Hepatocyte (in vitro differentiated cells): ENCODE data around the gene GADD45B. TPM values are rescaled to one million over a fixed set of nuclear protein-coding genes. Genes with fewer than 3 reads are reported as not detected.

ENCODE experiments used
- DNase-seq: peaks from one replicate; pipeline ENCODE4 v3.0.0-alpha.2; 2016; ENCODE audit warnings: low spot score
- H2AFZ ChIP-seq: fragments of 200-600 bp; sonication (generic); 2 replicates; pipeline ENCODE4 v1.6.0; 2016; ENCODE audit warnings: antibody characterized with exemption, mild to moderate bottlenecking
- H3K27ac ChIP-seq: fragments of 200-600 bp; sonication (generic); 2 replicates; pipeline ENCODE4 v1.5.1; 2016; ENCODE audit warnings: mild to moderate bottlenecking
- H3K27me3 ChIP-seq: fragments of 200-600 bp; sonication (generic); 2 replicates; pipeline ENCODE4 v1.6.1; 2016
- H3K36me3 ChIP-seq: fragments of 200-600 bp; sonication (generic); replicated peaks from 2 replicates; pipeline ENCODE4 v1.5.1; 2016; ENCODE audit warnings: low read depth; ENCODE audit not compliant: insufficient read depth
- H3K4me1 ChIP-seq: fragments of 200-600 bp; sonication (generic); 2 replicates; pipeline ENCODE4 v1.5.1; 2016; ENCODE audit warnings: mild to moderate bottlenecking, moderate library complexity; ENCODE audit not compliant: insufficient read depth
- H3K4me2 ChIP-seq: fragments of 200-600 bp; sonication (generic); 2 replicates; pipeline ENCODE4 v1.6.0; 2016
- H3K4me3 ChIP-seq: fragments of 200-600 bp; sonication (generic); 2 replicates; pipeline ENCODE4 v1.5.1; 2016; ENCODE audit warnings: mild to moderate bottlenecking
- H3K79me2 ChIP-seq: fragments of 200-600 bp; sonication (generic); 2 replicates; pipeline ENCODE4 v1.6.0; 2017; ENCODE audit warnings: mild to moderate bottlenecking
- H3K9me2 ChIP-seq: fragments of 200-600 bp; sonication (generic); replicated peaks from 2 replicates; pipeline ENCODE4 v1.6.0; 2017; ENCODE audit warnings: mild to moderate bottlenecking; ENCODE audit not compliant: insufficient read depth
- H3K9me3 ChIP-seq: fragments of 200-600 bp; sonication (generic); 2 replicates; pipeline ENCODE4 v1.5.1; 2016; ENCODE audit warnings: low read depth, mild to moderate bottlenecking
- H4K20me1 ChIP-seq: fragments of 200-600 bp; sonication (generic); 2 replicates; pipeline ENCODE4 v1.6.0; 2016; ENCODE audit warnings: mild to moderate bottlenecking; ENCODE audit not compliant: insufficient read depth, poor library complexity, severe bottlenecking
- CTCF ChIP-seq: fragments of 200-600 bp; sonication (generic); IDR thresholded peaks from 2 replicates; pipeline ENCODE4 v1.5.1; 2016; ENCODE audit warnings: antibody characterized with exemption, mild to moderate bottlenecking; ENCODE audit not compliant: poor library complexity
- EZH2 ChIP-seq: fragments of 200-600 bp; sonication (generic); IDR thresholded peaks from 2 replicates; pipeline ENCODE4 v1.6.1; 2016; ENCODE audit warnings: antibody characterized with exemption, mild to moderate bottlenecking, borderline replicate concordance
- EZH2phosphoT487 ChIP-seq: fragments of 200-600 bp; sonication (generic); IDR thresholded peaks from one replicate; pipeline ENCODE4 v1.6.1; 2018; ENCODE audit warnings: antibody characterized with exemption, mild to moderate bottlenecking, low read depth, moderate library complexity; ENCODE audit not compliant: unreplicated experiment, severe bottlenecking
- WGBS: methylation state at CpG from one replicate; pipeline ENCODE4 v1.1.6; 2016; ENCODE audit warnings: low lambda C conversion rate; ENCODE audit errors: missing lambda C conversion rate; 5-methylcytosine and 5-hydroxymethylcytosine counted together
- polyA plus RNA-seq: library from polyadenylated mRNA; unstranded; fragments of >200 nt; fragmentation: Nextera tagmentation; extraction: Ambion mirVana; gene quantifications from 2 replicates; pipeline ENCODE4 v1.2.1, GENCODE V29; 2016
- total RNA-seq: library from RNA; depleted of rRNA; stranded (reverse); fragments of >200 nt; gene quantifications from 2 replicates; pipeline ENCODE4 v1.2.3, GENCODE V29; 2014

GADD45B gene
- total and polyA plus RNA-seq, 2 experiments from 2014 or later: 126 to 229 TPM

GRCh38 chr19:2434267-2434666 is 41.7 kb upstream of the GADD45B start:
- Histone ChIP-seq H3K9me2 (no peaks in the 10 kb centered on the region), H3K79me2 (no peaks in the 10 kb centered on the region), H2AFZ (no peak overlapping the region), H3K4me2 (no peak overlapping the region), H3K4me1 (no peaks in the 10 kb centered on the region), H3K27ac (no peak overlapping the region), H4K20me1 (no peaks in the 10 kb centered on the region), H3K4me3 (no peak overlapping the region), H3K36me3 (no peaks in the 10 kb centered on the region), H3K27me3 (no peaks in the 10 kb centered on the region), H3K9me3 (no peaks in the 10 kb centered on the region)
- DNase-seq: no peak
- TF ChIP-seq CTCF (no peak), EZH2phosphoT487 (no peak), EZH2 (no peak)
- WGBS: over 99% methylated on average over 21 of the region's 22 CpGs

DNA sequence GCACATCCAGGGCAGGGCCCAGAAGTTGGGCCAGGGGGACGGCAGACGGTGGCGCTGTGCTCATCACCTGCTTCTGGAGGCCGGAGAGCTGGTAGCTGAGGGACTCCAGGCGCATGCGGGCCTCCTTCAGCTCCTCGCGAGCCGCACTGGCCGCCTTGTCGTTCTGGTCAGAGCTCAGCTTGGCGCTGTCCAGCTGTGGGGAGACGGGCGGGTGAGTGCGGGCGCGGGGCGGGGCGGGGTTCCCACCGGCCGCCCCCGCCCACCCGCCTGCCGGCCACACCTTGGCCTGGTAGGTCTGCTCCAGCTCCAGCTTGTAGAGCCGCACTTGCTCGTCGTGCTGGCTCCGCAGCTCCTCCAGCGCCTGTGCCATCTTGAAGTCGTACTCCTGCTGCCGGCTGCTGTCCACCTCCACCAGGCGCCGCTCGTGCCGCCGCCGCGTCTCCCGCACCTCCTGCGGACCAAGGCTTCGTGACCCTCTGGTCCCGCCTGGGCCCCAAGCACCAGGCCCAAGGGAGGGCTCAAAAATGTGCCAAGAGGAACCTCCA is 41.1 kb upstream of the GADD45B start:
- TF ChIP-seq CTCF: no peak
- Histone ChIP-seq H3K27ac (no peak overlapping the region), H2AFZ (no peak overlapping the region), H3K4me2 (no peak overlapping the region), H3K27me3 (no peaks in the 10 kb centered on the region), H3K36me3 (no peaks in the 10 kb centered on the region), H3K4me1 (no peaks in the 10 kb centered on the region), H3K4me3 (no peak overlapping the region), H3K9me3 (no peaks in the 10 kb centered on the region), H3K79me2 (no peaks in the 10 kb centered on the region), H4K20me1 (no peaks in the 10 kb centered on the region), H3K9me2 (no peaks in the 10 kb centered on the region)
- no peak for DNase-seq
- WGBS: 98% methylated on average over 26 of the region's 42 CpGs

- Histone ChIP-seq H3K27me3 (no peaks in the 10 kb centered on the region), H3K4me3 (no peak overlapping the region), H2AFZ (no peak overlapping the region), H3K4me1 (no peaks in the 10 kb centered on the region), H3K36me3 (no peaks in the 10 kb centered on the region), H3K4me2 (no peak overlapping the region), H4K20me1 (no peaks in the 10 kb centered on the region), H3K9me2 (no peaks in the 10 kb centered on the region), H3K27ac (no peak overlapping the region), H3K79me2 (no peaks in the 10 kb centered on the region), H3K9me3 (no peaks in the 10 kb centered on the region)
- DNase-seq: no peak
- TF ChIP-seq EZH2 (no peak), CTCF (no peak), EZH2phosphoT487 (no peak)
- 97% methylated on average over 10 of the region's 39 CpGs for WGBS
Observed at GRCh38 chr19:2436384-2436783, 39.5 kb upstream of the GADD45B start.

DNA sequence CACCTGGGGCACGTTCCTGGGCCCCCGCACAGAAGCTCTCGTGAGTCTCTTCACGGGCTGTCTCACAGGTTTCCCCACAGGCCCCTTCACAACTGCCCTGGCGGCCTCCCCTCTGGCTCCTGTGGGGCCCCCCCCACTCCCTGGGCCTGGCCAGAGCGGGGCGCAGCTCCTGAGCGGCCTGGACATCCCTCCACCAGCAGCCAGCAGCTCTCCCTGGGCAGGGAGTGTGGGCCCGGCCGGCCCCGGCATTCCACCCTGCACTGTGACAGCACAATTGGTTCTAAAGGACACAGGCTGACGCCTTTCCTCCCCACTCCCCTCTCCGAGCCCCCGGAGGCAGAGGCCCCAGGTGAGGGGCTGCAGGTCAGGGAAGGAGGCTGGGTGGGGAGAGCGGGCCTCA is 39.0 kb upstream of the GADD45B start:
- no peak overlapping the region for H3K4me3 ChIP-seq
- H3K9me3 ChIP-seq: no peaks in the 10 kb centered on the region
- no peaks in the 10 kb centered on the region for H3K27me3 ChIP-seq
- no peak for DNase-seq
- no peak overlapping the region for H3K4me2 ChIP-seq
- TF ChIP-seq CTCF (no peak), EZH2phosphoT487 (no peak), EZH2 (no peak)
- no peaks in the 10 kb centered on the region for H3K9me2 ChIP-seq
- H2AFZ ChIP-seq: no peak overlapping the region
- no peaks in the 10 kb centered on the region for H3K36me3 ChIP-seq
- no peaks in the 10 kb centered on the region for H3K4me1 ChIP-seq
- no peaks in the 10 kb centered on the region for H3K79me2 ChIP-seq
- H3K27ac ChIP-seq: no peak overlapping the region
- 98% methylated on average over 14 of the region's 15 CpGs for WGBS
- H4K20me1 ChIP-seq: no peaks in the 10 kb centered on the region
